Measurements from ENCODE around the gene KATNAL1. TPM values are rescaled to one million over a fixed set of nuclear protein-coding genes. Genes with fewer than 3 reads are reported as not detected.

The KATNAL1 gene
- 1 to 10 TPM; 5.9 to 9.4 (median 7.5) TPM for total RNA-seq

GRCh38 chr13:30307194-30307970 lies at the start of gene KATNAL1:
TSS of gene KATNAL1 (minus strand) at chr13:30307551. CDS start at chr13:30283777, 23,774 bp downstream.
- TF ChIP-seq CTCF (IDR thresholded peaks at IDR 0.05) = no peak
- TF ChIP-seq EP300 (IDR thresholded peaks at IDR 0.05) = no peak
- peak in 1 of 2 donors; percentile 13 for TF ChIP-seq POLR2A (IDR thresholded peaks at IDR 0.05)
- TF ChIP-seq POLR2AphosphoS5 (IDR thresholded peaks at IDR 0.05) = no peak
- Histone ChIP-seq H3K36me3 (no peaks in the 10 kb centered on the region), H3K27ac (peak within 1 kb of the TSS; percentile 89), H3K27me3 (no peaks in the 10 kb centered on the region), H3K9me3 (no peaks in the 10 kb centered on the region), H3K4me1 (peaks cover 49% of the 10 kb centered on the region), H3K4me3 (peak within 1 kb of the TSS; percentile 88)
- 1% methylated on average over 31 of the region's 71 CpGs for WGBS
- DNase-seq (ENCODE audit: low spot score in 2 of 2) = peak; percentile 88

DNA sequence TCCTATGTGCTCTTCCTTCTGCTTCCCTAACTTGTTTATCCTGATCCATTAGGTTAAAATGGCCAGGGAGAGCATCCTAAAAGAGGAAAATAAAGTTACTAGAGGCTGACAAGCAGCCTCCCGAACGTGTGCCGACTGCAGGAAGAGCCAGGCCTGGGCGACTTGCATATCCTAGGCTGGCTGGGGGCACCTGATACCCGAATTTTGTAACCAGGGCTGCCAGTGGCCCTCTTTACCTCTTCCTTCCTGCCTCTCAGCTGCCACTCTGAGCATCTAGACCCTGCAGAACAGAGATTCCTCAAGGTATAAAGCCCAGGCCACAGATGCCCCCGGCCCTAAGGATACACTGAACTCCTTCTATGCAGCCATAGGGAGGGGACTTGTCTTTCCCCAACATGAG lies 48.5 kb upstream of the KATNAL1 start:
- Histone ChIP-seq H3K27me3 (no peaks in the 10 kb centered on the region), H3K36me3 (no peaks in the 10 kb centered on the region), H3K4me3 (no peak overlapping the region), H3K9me3 (no peaks in the 10 kb centered on the region), H3K4me1 (no peaks in the 10 kb centered on the region), H3K27ac (no peak overlapping the region)
- TF ChIP-seq EP300 (IDR thresholded peaks at IDR 0.05) (no peak), POLR2A (IDR thresholded peaks at IDR 0.05) (no peak), POLR2AphosphoS5 (IDR thresholded peaks at IDR 0.05) (no peak), CTCF (IDR thresholded peaks at IDR 0.05) (no peak)
- WGBS = 78% methylated on average over 6 of the region's 6 CpGs
- DNase-seq (ENCODE audit: low spot score in 2 of 2) = no peak

DNA sequence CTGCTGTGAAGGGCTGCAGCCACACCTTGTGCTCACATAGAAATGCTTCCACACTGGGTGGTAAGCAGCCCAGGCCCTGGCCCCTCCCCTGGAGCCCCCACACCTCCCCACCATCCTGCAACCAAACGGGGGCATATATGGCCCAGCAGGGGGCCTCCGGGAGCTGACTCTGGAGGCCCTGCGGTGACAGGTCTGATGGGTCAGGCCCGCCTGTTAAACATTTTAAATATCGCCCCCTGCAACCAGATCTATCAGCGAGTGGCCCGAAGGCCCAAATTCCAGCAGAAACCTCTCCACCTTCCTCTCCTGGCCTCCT lies 48.0 kb upstream of the KATNAL1 start:
- Histone ChIP-seq H3K4me1 (no peaks in the 10 kb centered on the region), H3K27me3 (no peaks in the 10 kb centered on the region), H3K36me3 (no peaks in the 10 kb centered on the region), H3K4me3 (no peak overlapping the region), H3K27ac (no peak overlapping the region), H3K9me3 (no peaks in the 10 kb centered on the region)
- DNase-seq (ENCODE audit: low spot score in 2 of 2) = no peak
- peak in 1 of 2 donors; percentile 23 for TF ChIP-seq CTCF (IDR thresholded peaks at IDR 0.05)
- no peak for TF ChIP-seq POLR2AphosphoS5 (IDR thresholded peaks at IDR 0.05)
- 79% methylated on average over 5 of the region's 7 CpGs for WGBS

- H3K36me3 ChIP-seq = no peaks in the 10 kb centered on the region
- H3K9me3 ChIP-seq = no peaks in the 10 kb centered on the region
- no peak for DNase-seq (ENCODE audit: low spot score in 2 of 2)
- no peak overlapping the region for H3K4me3 ChIP-seq
- no peak overlapping the region for H3K27ac ChIP-seq
- H3K4me1 ChIP-seq = no peaks in the 10 kb centered on the region
- TF ChIP-seq POLR2A (IDR thresholded peaks at IDR 0.05) (no peak), CTCF (IDR thresholded peaks at IDR 0.05) (no peak), EP300 (IDR thresholded peaks at IDR 0.05) (no peak), POLR2AphosphoS5 (IDR thresholded peaks at IDR 0.05) (no peak)
- no peaks in the 10 kb centered on the region for H3K27me3 ChIP-seq
- 74% methylated on average over 17 of the region's 17 CpGs for WGBS
Observed at GRCh38 chr13:30354493-30355383, 47.4 kb upstream of the KATNAL1 start.

Data from suprapubic skin (tissue), 4 donors.